Ovary (tissue), 9 donors: ENCODE results near the gene PAPOLB. TPM values are rescaled to one million over a fixed set of nuclear protein-coding genes. Genes with fewer than 3 reads are reported as not detected.

Experiments used
- DNase-seq, 5 donors: peaks; one replicate each; pipeline ENCODE4 v3.0.0-alpha.2; 2019 to 2020
- H3K27ac ChIP-seq, 2 donors: fragments of 200-600 bp; one replicate each; pipeline versions ENCODE4 v1.5.1 to v1.8.0; 2019 to 2022
- H3K27me3 ChIP-seq: fragments of 200-600 bp; one replicate; pipeline ENCODE4 v1.8.0; 2022
- H3K36me3 ChIP-seq: fragments of 200-600 bp; sonication (generic); one replicate; pipeline ENCODE4 v1.5.1; 2019
- H3K4me1 ChIP-seq: one replicate; pipeline ENCODE4 v1.8.1; 2013; ENCODE audit warnings: mild to moderate bottlenecking, moderate library complexity; ENCODE audit not compliant: insufficient read depth
- H3K4me3 ChIP-seq: fragments of 200-600 bp; sonication (generic); one replicate; pipeline ENCODE4 v1.5.1; 2017
- H3K9me3 ChIP-seq, 2 donors: fragments of 200-600 bp in 1 of 2; sonication (generic) in 1 of 2; one replicate each; pipeline versions ENCODE4 v1.5.1 to v1.8.1; 2013 to 2019; ENCODE audit warnings: mild to moderate bottlenecking in 1 of 2, moderate library complexity in 1 of 2
- EP300 ChIP-seq: sonication (generic); formaldehyde crosslinking; IDR thresholded peaks from one replicate; pipeline ENCODE4 v1.6.1; 2017; ENCODE audit warnings: antibody characterized with exemption
- POLR2A ChIP-seq: fragments of 450-650 bp; IDR thresholded peaks from one replicate; pipeline ENCODE4 v1.6.1; 2017; ENCODE audit warnings: antibody characterized with exemption, mild to moderate bottlenecking, moderate library complexity
- WGBS, 3 donors: extraction: QIAGEN DNeasy Blood & Tissue Kit in 1 of 3; methylation state at CpG; one replicate each; pipeline versions ENCODE4 v1.1.5 to v1.1.7; 2013 to 2017; 5-methylcytosine and 5-hydroxymethylcytosine counted together
- intact Hi-C, 4 donors: fragments of 100-400 bp; cut with DNase I; formaldehyde crosslinking; loops; one replicate each; pipeline versions ENCODE4 v1.11.0 to v1.15.1; 2022 to 2023
- polyA plus RNA-seq, 2 donors: library from polyadenylated mRNA; stranded (reverse); fragments of 200-250 nt in 1 of 2; fragments of 350-450 nt in 1 of 2; fragmentation: Illumina TruSeq in 1 of 2; extraction: RNeasy Lipid Tissue Mini Kit (QIAGEN cat#74804) in 1 of 2; gene quantifications; one replicate each; pipeline ENCODE4 v1.2.3, GENCODE V29; 2013 to 2014
- total RNA-seq, 7 donors: library from RNA; depleted of rRNA in 2 of 7; stranded (reverse); fragments of >200 nt in 2 of 7; fragmentation: NEBNext Ultra II Directional in 3 of 7; extraction: Animal tissue kit (Norgen Biotek cat#: 25700) in 3 of 7; gene quantifications; one replicate each; pipeline versions ENCODE4 v1.1.0 to v1.2.4, GENCODE V29; 2016 to 2023
- TF ChIP-seq, protein P1 (sequence below), 3 donors: fragments of 450-650 bp in 2 of 3; fragments of 200-600 bp in 1 of 3; IDR thresholded peaks; one replicate each; pipeline versions ENCODE4 v1.5.1 to v1.8.0; 2016 to 2022; ENCODE audit warnings: antibody characterized with exemption in 3 of 3, mild to moderate bottlenecking in 1 of 3
- donor health status: DM: no; HTN: no; CAD: no; lungs with moderate emphysema.
- donor health status: DM: no; HTN: no; CAD: no.
- donor health status: Bipolar disorder and iron deficiency.
- donor health status: DM: yes; HTN: yes; CAD: no.
- donor health status: DM: no; HTN: no; CAD: no.
- donor health status: DM: yes; HTN: yes; CAD: no.

The PAPOLB gene
- total and polyA plus RNA-seq, 9 donors = under 0.01 to 0.36 (median 0.09) TPM; not detected in 3

DNA sequence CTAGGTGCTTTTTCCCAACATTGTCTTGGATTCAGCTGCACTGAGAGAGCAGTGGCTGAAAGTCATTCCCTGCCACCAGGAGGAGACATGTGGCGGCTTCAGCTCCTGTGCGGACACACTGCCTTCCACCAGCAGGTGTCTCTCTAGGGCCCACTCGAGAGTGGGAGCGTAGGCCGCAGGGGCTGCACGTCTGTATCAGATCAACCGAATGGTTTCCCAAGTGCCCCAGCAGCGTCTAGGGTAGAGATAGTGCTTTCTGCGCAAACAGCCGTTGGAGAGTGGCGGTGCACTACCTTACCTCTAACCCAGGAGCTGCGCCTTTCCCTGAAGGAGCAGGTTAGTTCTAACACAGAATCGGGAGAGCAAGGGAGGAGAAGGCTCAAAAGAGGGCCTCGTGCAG lies 31.7 kb downstream of the PAPOLB start:
- 27 to 50% (median 46%) methylated on average over 14 of the region's 14 CpGs for WGBS, 3 donors
- intact Hi-C loops = no loop called here
- Histone ChIP-seq H3K9me3 (no peaks in the 10 kb centered on the region), H3K27ac (no peak overlapping the region), H3K36me3 (no peaks in the 10 kb centered on the region), H3K4me3 (no peak overlapping the region), H3K27me3 (no peaks in the 10 kb centered on the region), H3K4me1 (no peaks in the 10 kb centered on the region)
- peak in 2 of 5 donors; percentile 48 to 64 for DNase-seq
- TF ChIP-seq, protein P1, sequence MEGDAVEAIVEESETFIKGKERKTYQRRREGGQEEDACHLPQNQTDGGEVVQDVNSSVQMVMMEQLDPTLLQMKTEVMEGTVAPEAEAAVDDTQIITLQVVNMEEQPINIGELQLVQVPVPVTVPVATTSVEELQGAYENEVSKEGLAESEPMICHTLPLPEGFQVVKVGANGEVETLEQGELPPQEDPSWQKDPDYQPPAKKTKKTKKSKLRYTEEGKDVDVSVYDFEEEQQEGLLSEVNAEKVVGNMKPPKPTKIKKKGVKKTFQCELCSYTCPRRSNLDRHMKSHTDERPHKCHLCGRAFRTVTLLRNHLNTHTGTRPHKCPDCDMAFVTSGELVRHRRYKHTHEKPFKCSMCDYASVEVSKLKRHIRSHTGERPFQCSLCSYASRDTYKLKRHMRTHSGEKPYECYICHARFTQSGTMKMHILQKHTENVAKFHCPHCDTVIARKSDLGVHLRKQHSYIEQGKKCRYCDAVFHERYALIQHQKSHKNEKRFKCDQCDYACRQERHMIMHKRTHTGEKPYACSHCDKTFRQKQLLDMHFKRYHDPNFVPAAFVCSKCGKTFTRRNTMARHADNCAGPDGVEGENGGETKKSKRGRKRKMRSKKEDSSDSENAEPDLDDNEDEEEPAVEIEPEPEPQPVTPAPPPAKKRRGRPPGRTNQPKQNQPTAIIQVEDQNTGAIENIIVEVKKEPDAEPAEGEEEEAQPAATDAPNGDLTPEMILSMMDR (IDR thresholded peaks at IDR 0.05) = peak in 2 of 3 donors; percentile 45 to 47
- no peak for TF ChIP-seq EP300

- Histone ChIP-seq H3K4me3 (no peak overlapping the region), H3K27me3 (no peaks in the 10 kb centered on the region), H3K4me1 (peaks cover 8% of the 10 kb centered on the region), H3K36me3 (no peaks in the 10 kb centered on the region), H3K9me3 (no peaks in the 10 kb centered on the region), H3K27ac (no peak overlapping the region)
- 78 to 88% (median 81%) methylated on average over 17 of the region's 17 CpGs for WGBS, 3 donors
- DNase-seq = no peak
- intact Hi-C loops = no loop called here
- TF ChIP-seq, protein P1 (IDR thresholded peaks at IDR 0.05) = no peak
- no peak for TF ChIP-seq POLR2A
Measured at GRCh38 chr7:4828720-4829383, 33.0 kb downstream of the PAPOLB start.

GRCh38 chr7:4825081-4825480 lies 36.7 kb downstream of the PAPOLB start:
- 90 to 92% (median 92%) methylated on average over 15 of the region's 15 CpGs for WGBS, 3 donors
- intact Hi-C loops = no loop called here
- Histone ChIP-seq H3K4me3 (no peak overlapping the region), H3K4me1 (peaks cover 8% of the 10 kb centered on the region), H3K27ac (peak overlapping the region in 1 of 2 donors; percentile 26), H3K36me3 (no peaks in the 10 kb centered on the region), H3K27me3 (no peaks in the 10 kb centered on the region), H3K9me3 (no peaks in the 10 kb centered on the region)
- TF ChIP-seq, protein P1 (IDR thresholded peaks at IDR 0.05) = no peak
- no peak for DNase-seq

DNA sequence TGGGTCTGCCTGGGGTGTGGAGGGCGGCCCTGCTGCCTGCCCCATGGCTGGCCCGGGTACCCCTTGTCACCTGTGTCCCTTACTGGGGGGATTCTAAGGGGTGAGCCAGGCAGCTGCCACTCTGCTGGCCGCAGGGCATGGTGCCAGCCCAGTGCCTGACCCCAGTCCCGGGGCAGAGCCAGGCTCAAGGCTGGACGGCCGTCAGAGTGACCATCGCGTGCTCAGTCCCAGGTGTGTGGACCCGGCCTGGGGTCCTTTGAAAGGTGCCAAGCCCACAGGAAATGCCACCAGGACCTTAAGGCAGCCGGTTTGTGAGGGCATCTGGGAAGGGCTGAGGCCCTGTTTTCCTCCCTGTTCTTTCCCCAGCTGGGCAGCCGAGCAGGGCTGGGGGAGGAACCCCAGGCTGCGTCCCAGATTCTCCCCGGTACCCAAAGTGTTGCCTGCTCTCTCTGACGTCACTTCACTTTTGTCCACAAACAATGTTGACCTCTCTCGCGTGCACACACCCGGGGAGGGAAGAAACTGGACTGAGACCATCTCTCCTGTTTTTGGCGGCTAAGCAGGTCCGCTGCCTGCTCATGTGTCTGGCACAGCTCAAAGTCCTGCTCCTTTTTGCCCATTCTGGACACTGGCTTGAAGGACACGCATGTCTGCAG lies 37.6 kb downstream of the PAPOLB start:
- H3K9me3 ChIP-seq = no peaks in the 10 kb centered on the region
- peaks cover 8% of the 10 kb centered on the region for H3K4me1 ChIP-seq
- intact Hi-C loops = no loop called here
- H3K27me3 ChIP-seq = no peaks in the 10 kb centered on the region
- H3K4me3 ChIP-seq = no peak overlapping the region
- peak; percentile 52 to 84 (median 64) for DNase-seq
- H3K36me3 ChIP-seq = no peaks in the 10 kb centered on the region
- peak overlapping the region; percentile 19 to 26 for H3K27ac ChIP-seq
- 37 to 49% (median 42%) methylated on average over 20 of the region's 20 CpGs for WGBS, 3 donors
- TF ChIP-seq, protein P1 (IDR thresholded peaks at IDR 0.05) = no peak
- TF ChIP-seq POLR2A (no peak), EP300 (no peak)
